Cardiac muscle cell (in vitro differentiated cells and primary cell): Measurements from ENCODE around the gene KCNT1. TPM values are rescaled to one million over a fixed set of nuclear protein-coding genes. Genes with fewer than 3 reads are reported as not detected.

Source experiments
- DNase-seq, 2 donors: peaks; one replicate each; pipeline versions ENCODE4 v3.0.0 to v3.0.0-alpha.2; 2010 to 2017; ENCODE audit warnings: low read depth in 1 of 2, low spot score in 1 of 2
- H3K27ac ChIP-seq: fragments of 200-600 bp; sonication (generic); 2 replicates; pipeline ENCODE4 v1.5.1; 2016
- H3K27me3 ChIP-seq: fragments of 200-600 bp; sonication (generic); 2 replicates; pipeline ENCODE4 v1.6.0; 2016; ENCODE audit warnings: control low read depth
- H3K36me3 ChIP-seq: fragments of 200-600 bp; sonication (generic); 2 replicates; pipeline ENCODE4 v1.5.1; 2016; ENCODE audit warnings: control low read depth
- H3K4me1 ChIP-seq: fragments of 200-600 bp; sonication (generic); 2 replicates; pipeline ENCODE4 v1.8.1; 2017; ENCODE audit warnings: low read depth, mild to moderate bottlenecking, mixed run types
- H3K4me3 ChIP-seq: fragments of 200-600 bp; sonication (generic); 2 replicates; pipeline ENCODE4 v1.5.1; 2016; ENCODE audit warnings: mild to moderate bottlenecking
- H3K9me3 ChIP-seq: fragments of 200-600 bp; sonication (generic); 2 replicates; pipeline ENCODE4 v1.5.1; 2017; ENCODE audit warnings: low read depth, mild to moderate bottlenecking, control low read depth
- polyA plus RNA-seq: library from polyadenylated mRNA; unstranded; fragments of >200 nt; fragmentation: Nextera tagmentation; extraction: Ambion mirVana; gene quantifications from 2 replicates; pipeline ENCODE4 v1.2.1, GENCODE V29; 2016
- total RNA-seq: library from RNA; depleted of rRNA; stranded (reverse); fragments of >200 nt; gene quantifications from 2 replicates; pipeline ENCODE4 v1.2.3, GENCODE V29; 2016
- TF ChIP-seq, protein P1 (sequence below): IDR thresholded peaks from 2 replicates; pipeline ENCODE4 v1.5.1; 2012; ENCODE audit warnings: low read depth, mild to moderate bottlenecking, low read length

KCNT1 gene
- total and polyA plus RNA-seq, 2 experiments from 2014 or later = 0.12 to 0.20 TPM

DNA sequence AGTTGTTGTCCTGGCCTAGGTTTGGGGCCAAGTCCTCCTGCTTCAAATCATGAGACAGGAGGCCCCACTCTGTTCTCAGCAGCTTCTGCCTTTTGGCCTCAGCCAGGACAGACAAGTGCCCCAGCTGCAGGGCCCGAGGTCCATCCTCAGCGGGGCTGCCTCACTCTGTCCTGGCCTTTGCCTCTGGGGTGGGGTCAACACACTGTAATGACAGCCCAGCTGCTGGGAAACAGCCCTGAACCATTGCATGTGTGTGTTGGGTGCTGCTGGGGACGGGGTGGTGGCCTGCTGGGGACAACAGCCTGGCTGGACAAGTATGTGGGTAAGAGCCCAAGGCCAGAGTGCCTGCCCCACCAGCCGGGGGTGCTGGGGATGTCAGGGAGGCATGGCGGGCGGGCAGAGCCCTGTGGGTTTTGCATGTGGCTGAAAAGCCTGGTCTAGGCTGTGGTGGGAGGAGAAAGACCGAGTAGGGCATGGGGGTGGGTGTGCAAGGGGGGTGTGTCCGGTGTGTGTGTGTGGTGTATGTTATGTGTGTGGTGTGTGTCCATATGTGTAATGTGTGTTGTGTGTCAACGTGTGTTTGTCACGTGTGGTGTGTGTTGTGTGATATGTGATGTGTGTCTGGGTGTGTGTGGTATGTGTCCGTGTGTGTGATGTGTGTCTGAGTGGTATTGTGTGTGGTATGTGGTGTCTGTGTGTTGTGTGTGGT lies 71.7 kb downstream of the KCNT1 start:
- DNase-seq = no peak
- Histone ChIP-seq H3K4me1 (no peaks in the 10 kb centered on the region), H3K36me3 (no peaks in the 10 kb centered on the region), H3K27ac (no peak overlapping the region), H3K4me3 (no peak overlapping the region), H3K27me3 (no peaks in the 10 kb centered on the region), H3K9me3 (no peaks in the 10 kb centered on the region)
- TF ChIP-seq, protein P1, sequence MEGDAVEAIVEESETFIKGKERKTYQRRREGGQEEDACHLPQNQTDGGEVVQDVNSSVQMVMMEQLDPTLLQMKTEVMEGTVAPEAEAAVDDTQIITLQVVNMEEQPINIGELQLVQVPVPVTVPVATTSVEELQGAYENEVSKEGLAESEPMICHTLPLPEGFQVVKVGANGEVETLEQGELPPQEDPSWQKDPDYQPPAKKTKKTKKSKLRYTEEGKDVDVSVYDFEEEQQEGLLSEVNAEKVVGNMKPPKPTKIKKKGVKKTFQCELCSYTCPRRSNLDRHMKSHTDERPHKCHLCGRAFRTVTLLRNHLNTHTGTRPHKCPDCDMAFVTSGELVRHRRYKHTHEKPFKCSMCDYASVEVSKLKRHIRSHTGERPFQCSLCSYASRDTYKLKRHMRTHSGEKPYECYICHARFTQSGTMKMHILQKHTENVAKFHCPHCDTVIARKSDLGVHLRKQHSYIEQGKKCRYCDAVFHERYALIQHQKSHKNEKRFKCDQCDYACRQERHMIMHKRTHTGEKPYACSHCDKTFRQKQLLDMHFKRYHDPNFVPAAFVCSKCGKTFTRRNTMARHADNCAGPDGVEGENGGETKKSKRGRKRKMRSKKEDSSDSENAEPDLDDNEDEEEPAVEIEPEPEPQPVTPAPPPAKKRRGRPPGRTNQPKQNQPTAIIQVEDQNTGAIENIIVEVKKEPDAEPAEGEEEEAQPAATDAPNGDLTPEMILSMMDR = no peak

DNA sequence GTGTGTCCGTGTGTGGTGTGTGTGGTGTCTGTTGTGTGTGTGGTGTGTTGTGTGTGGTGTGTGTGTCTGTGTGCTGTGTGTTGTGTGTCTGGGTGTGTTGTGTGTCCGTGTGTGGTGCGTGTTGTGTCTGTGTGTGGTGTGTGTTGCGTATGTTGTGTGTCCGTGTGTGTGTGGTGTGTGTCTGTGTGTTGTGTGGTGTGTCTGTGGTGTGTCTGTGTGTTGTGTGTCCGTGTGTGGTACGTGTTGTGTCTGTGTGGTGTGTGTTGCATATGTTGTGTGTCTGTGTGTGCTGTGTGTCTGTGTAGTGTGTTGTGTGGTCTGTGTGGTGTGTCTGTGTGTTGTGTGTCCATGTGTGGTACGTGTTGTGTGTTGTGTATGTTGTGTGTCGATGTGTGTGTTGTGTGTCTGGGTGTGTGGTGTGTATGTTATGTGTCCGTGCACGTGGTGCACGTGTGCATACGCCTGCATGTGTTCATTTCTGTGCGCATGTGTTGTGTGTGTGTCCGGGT lies 72.3 kb downstream of the KCNT1 start:
- no peaks in the 10 kb centered on the region for H3K36me3 ChIP-seq
- H3K27ac ChIP-seq = no peak overlapping the region
- H3K27me3 ChIP-seq = no peaks in the 10 kb centered on the region
- TF ChIP-seq, protein P1 = no peak
- H3K9me3 ChIP-seq = no peaks in the 10 kb centered on the region
- H3K4me3 ChIP-seq = no peak overlapping the region
- no peaks in the 10 kb centered on the region for H3K4me1 ChIP-seq
- no peak for DNase-seq

DNA sequence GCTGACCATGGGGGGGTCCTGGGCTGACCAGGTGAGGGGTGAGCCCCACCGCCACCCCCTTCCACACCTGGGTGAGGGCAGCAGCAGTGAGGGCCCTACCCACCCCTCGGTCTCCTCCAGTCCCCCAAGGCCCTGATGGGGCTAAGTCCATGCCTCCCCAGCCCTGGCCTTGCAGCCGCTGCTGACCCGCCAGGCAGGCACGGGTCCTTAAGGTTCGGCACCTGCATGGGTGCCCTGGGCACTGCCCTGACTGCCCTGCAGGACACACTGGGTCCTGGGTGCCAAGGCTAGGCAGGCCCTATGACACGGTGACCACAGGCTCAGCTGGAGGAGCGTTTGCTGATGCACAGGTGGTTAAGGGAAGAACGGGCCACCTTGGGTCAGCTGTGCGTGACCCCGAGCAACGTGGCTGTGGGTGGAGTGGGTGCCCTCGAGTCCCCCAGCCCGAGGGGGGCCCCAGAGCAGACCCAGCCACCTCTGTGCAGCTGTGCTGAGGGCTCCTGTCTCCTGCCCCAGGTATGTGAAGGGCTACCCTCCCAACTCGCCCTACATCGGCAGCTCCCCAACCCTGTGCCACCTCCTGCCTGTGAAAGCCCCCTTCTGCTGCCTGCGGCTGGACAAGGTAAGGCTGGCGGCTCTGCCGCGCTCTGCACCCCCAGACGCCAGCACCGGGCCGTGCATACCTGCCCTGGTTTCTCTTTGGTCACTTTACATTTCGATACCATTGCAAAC lies 73.0 kb downstream of the KCNT1 start:
- Histone ChIP-seq H3K27ac (no peak overlapping the region), H3K4me3 (no peak overlapping the region), H3K9me3 (no peaks in the 10 kb centered on the region), H3K4me1 (no peaks in the 10 kb centered on the region), H3K27me3 (no peaks in the 10 kb centered on the region), H3K36me3 (no peaks in the 10 kb centered on the region)
- TF ChIP-seq, protein P1 = no peak
- no peak for DNase-seq

DNA sequence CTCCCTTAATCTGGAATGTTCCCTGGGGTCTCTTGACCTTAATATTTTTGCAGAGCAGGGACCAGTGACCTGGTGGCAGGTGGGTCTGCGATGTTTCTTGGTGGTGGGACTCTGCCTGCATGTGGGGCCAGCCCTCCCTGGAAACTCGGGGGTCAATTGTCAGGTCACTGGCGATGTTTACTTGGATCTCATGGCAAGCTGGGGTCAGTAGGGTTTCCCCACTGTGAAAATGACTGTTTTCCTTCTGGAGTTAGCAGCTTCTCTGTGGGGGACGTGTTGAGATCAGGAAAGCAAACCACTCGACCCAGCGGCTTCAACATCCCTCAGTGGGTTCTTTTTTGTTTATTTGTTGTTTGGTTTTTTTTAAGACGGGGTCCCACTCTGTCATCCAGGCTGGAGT lies 73.9 kb downstream of the KCNT1 start:
- H3K36me3 ChIP-seq = no peaks in the 10 kb centered on the region

DNA sequence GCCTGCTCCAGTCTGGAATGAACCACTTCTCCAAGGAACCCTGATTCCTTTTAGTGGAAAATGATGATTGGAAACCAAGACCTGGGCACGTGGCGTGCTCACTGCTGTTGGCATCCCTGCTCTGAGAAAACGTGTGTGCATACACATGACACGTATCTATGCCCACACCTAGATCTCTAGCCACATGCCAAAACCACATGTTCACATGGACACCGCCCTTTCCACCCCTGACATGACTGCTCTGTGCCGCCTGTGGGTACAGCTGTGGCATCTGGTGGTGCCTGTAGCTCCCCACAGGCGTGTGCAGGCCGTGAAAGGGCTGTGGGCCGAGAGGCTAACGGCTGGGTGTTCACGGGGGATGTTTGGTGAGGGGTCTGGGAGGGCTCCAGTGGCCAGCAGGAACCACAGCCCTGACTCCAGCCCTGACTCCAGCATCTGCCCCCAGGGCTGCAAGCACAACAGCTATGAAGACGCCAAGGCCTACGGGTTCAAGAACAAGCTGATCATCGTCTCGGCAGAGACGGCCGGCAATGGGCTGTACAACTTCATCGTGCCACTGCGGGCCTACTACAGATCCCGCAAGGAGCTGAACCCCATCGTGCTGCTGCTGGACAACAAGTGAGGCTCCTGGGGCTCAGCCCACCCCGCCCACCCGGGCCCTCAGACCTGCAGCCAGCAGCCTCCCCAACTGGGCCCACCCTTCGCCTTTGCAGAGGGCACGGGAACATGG lies 75.1 kb downstream of the KCNT1 start:
- H3K27ac ChIP-seq = no peak overlapping the region
- TF ChIP-seq, protein P1 = no peak
- H3K27me3 ChIP-seq = no peaks in the 10 kb centered on the region
- DNase-seq = no peak
- H3K4me3 ChIP-seq = no peak overlapping the region
- H3K36me3 ChIP-seq = no peaks in the 10 kb centered on the region
- H3K9me3 ChIP-seq = no peaks in the 10 kb centered on the region
- H3K4me1 ChIP-seq = no peaks in the 10 kb centered on the region

More for the DNA sequence above, 73.9 kb downstream of the KCNT1 start:
- Histone ChIP-seq H3K9me3 (no peaks in the 10 kb centered on the region), H3K27me3 (no peaks in the 10 kb centered on the region), H3K27ac (no peak overlapping the region), H3K4me1 (no peaks in the 10 kb centered on the region), H3K4me3 (no peak overlapping the region)
- DNase-seq = no peak
- TF ChIP-seq, protein P1 = no peak
